H1 (cell line): ENCODE measurements around the gene SH3YL1. TPM values are rescaled to one million over a fixed set of nuclear protein-coding genes. Genes with fewer than 3 reads are reported as not detected.

ENCODE experiments used
- GABPA ChIP-seq: IDR thresholded peaks from 2 replicates; pipeline ENCODE4 v1.6.1; 2011; ENCODE audit warnings: mild to moderate bottlenecking, low read length, moderate library complexity, borderline replicate concordance; ENCODE audit not compliant: insufficient read depth
- HDAC2 ChIP-seq, 2 experiments: fragments of 300-600 bp in 1 of 2; sonication (generic) in 1 of 2; IDR thresholded peaks; 2 replicates each; pipeline ENCODE4 v1.6.1; 2011 to 2012; ENCODE audit warnings: low read depth in 2 of 2, low read length in 2 of 2, mild to moderate bottlenecking in 2 of 2, moderate library complexity in 2 of 2, borderline replicate concordance in 1 of 2, inconsistent platforms in 1 of 2
- polyA plus RNA-seq, 7 experiments: library from polyadenylated mRNA; depleted of rRNA in 3 of 7; stranded (reverse) in 5 of 7; unstranded in 2 of 7; fragments of >200 nt in 5 of 7; fragments of 200-250 nt in 2 of 7; gene quantifications; 1 replicate in 5 of 7; 2 replicates in 1 of 7; 4 replicates in 1 of 7; pipeline versions ENCODE4 v1.2.1 to v1.2.3, GENCODE V29; 2011 to 2013; ENCODE audit warnings: missing spikeins in 2 of 7, mixed read lengths in 2 of 7
- total RNA-seq: library from RNA; stranded (reverse); fragmentation: NEBNext Ultra II Directional; extraction: Animal tissue kit (Norgen Biotek cat#: 25700); gene quantifications from 2 replicates; pipeline ENCODE4 v1.2.1, GENCODE V29; 2021

Gene SH3YL1
- total and polyA plus RNA-seq, 2 of the 8 experiments (the other 6 are each of a cell fraction or from before 2014, with no cell fraction given): 13.6 to 37.2 TPM

DNA sequence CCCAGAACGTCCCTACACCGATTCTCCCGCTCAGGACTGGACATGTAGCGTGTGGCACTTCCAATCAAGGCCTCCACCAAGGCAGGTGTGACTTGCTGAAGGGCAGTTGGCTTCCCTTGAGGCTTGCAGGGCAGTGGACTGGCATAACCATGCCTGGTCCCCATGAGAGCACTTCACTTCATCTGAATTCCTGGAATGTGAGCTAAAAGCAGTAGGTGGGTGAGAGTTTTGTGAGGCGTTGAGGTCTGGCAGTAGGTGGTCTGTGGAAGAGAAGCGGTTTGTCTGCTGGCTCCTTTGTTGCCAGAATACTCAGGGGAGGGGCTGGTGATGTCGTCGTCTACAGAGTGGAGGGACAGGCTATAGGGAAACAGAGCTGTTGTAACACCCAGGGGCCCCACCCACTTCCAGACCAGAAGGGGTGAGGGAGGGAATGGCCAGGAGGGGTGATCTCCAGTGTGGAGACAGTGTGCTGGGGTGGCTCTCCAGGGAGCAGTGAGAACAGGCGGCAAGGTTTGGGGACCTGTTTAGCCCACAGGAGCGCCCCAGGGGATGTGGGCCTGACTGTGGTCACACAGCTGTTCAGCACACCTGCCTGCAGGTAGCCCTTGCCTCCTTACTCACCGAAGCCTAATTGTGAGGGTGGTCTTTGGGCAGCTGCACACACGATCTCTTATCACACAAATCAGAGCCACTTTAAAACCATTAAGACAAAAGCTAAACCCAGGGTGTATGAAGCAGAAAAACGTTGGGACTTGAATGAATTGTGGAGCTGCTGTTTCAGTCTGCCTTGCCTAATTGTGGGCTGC is 45.5 kb upstream of the SH3YL1 start (continued):
- 0 out of 4 replicates have a peak, but pooled peaks of 1 of the 2 experiments have one; percentile 49 for TF ChIP-seq HDAC2 (IDR thresholded peaks at IDR 0.05; ENCODE audit: borderline replicate concordance in 1 of 2, low read depth in 2 of 2, low read length in 2 of 2)
- no peak for TF ChIP-seq GABPA
